Pancreas (tissue), 10 donors: ENCODE measurements around the gene ZNF655. TPM values are rescaled to one million over a fixed set of nuclear protein-coding genes. Genes with fewer than 3 reads are reported as not detected.

Experiments
- ATAC-seq, 4 donors: fragments of 200-7000 bp; cut with Tn5 transposase; one replicate each; pipeline versions ENCODE4 v1.8.0 to v1.9.1; 2020; ENCODE audit warnings: mild to moderate bottlenecking in 4 of 4, moderate library complexity in 4 of 4
- DNase-seq, 6 donors: peaks; one replicate each; pipeline ENCODE4 v3.0.0-alpha.2; 2020
- FAIRE-seq: peaks from 2 replicates; lab custom pipeline; 2012; peaks lifted over from hg19 to GRCh38; lab: Jason Lieb, UNC
- H3K27ac ChIP-seq, 4 donors: fragments of 200-600 bp; sonication (generic); 1 replicate in 3 of 4; 2 replicates in 1 of 4; pipeline versions ENCODE4 v1.5.0 to v1.8.0; 2020
- H3K27me3 ChIP-seq, 4 donors: fragments of 200-600 bp; one replicate each; pipeline ENCODE4 v1.8.0; 2021
- H3K36me3 ChIP-seq, 3 donors: fragments of 200-600 bp; sonication (generic) in 1 of 3; one replicate each; pipeline versions ENCODE4 v1.5.0 to v1.8.0; 2020 to 2021
- H3K4me1 ChIP-seq, 3 donors: fragments of 200-600 bp; one replicate each; pipeline ENCODE4 v1.8.0; 2021
- H3K4me3 ChIP-seq, 4 donors: fragments of 200-600 bp; sonication (generic) in 2 of 4; one replicate each; pipeline versions ENCODE4 v1.5.0 to v1.8.0; 2020 to 2021
- H3K9me3 ChIP-seq, 4 donors: fragments of 200-600 bp; one replicate each; pipeline ENCODE4 v1.8.0; 2021
- WGBS, 2 donors: extraction: QIAGEN DNeasy Blood & Tissue Kit; methylation state at CpG; one replicate each; pipeline ENCODE4 v1.1.7; 2013; 5-methylcytosine and 5-hydroxymethylcytosine counted together
- intact Hi-C, 3 donors: fragments of 100-400 bp; cut with DNase I; formaldehyde crosslinking; loops; one replicate each; pipeline versions ENCODE4 v1.11.1 to v1.14.2; 2022
- polyA plus RNA-seq, 2 donors: library from polyadenylated mRNA; stranded (reverse); fragments of 200-250 nt; gene quantifications; one replicate each; pipeline ENCODE4 v1.2.3, GENCODE V29; 2013
- total RNA-seq, 6 donors: library from RNA; stranded (reverse); fragmentation: NEBNext Ultra II Directional in 4 of 6; extraction: Animal tissue kit (Norgen Biotek cat#: 25700) in 4 of 6; gene quantifications; one replicate each; pipeline versions ENCODE4 v1.2.1 to v1.2.4, GENCODE V29; 2021 to 2023
- TF ChIP-seq, protein P1 (sequence below), 4 donors: fragments of 200-600 bp; sonication (generic) in 3 of 4; IDR thresholded peaks; one replicate each; pipeline versions ENCODE4 v1.5.0 to v1.8.0; 2021; ENCODE audit warnings: antibody characterized with exemption in 4 of 4
- donor health status: healthy with polysubstance abuse.
- donor health status: DM: no; HTN: no; CAD: no; lungs with moderate emphysema.
- donor health status: DM: no; HTN: no; CAD: no.
- donor health status: control.
- donor health status: control.
- donor health status: Bipolar disorder and iron deficiency.
- donor health status: DM: yes; HTN: yes; CAD: no.
- donor health status: DM: no; HTN: no; CAD: no.
- donor health status: DM: no; HTN: no; CAD: no.
- donor health status: DM: yes; HTN: yes; CAD: no.

The ZNF655 gene
- total and polyA plus RNA-seq, 8 donors, result 23.2 to 45.2 (median 32.1) TPM

DNA sequence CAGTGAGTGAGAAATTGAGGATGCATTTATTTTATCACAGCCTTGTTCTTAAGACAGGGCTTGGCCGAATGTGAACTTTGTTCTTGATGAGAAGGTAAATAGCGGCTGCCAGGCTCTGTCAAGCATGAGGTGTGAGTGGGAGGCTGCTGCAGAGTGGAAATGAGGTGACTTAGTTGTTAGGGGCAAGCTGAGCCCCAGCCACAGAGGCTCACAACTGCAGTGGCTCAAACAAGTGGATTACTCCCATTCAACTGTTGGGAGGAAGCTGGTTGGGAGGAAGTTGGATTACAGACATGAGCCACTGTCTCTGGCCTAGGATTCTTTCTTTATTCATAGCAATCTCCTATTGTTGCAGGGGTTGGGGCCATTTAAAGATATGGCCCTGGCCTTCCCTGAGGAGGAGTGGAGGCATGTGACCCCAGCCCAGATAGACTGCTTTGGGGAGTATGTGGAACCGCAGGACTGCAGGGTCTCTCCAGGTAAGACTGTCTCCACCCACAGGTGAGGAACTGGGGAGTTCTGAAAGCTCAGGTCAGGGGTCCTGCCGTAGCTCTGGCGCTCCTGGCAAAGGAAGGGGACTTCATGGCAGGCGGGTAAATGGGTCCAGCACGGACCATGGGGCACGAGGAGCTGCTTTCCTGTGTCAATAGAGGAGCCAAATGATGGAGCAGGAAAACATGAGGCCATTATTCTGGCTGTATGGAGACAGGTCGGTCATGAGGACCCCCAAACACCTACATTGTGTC lies 65.4 kb downstream of the ZNF655 start:
- Histone ChIP-seq H3K36me3 (peaks cover 0 to 90% (median 62%) of the 10 kb centered on the region in 3 donors), H3K4me3 (no peak overlapping the region), H3K27ac (no peak overlapping the region), H3K27me3 (no peaks in the 10 kb centered on the region), H3K9me3 (no peaks in the 10 kb centered on the region), H3K4me1 (no peaks in the 10 kb centered on the region)
- DNase-seq (no peak), FAIRE-seq (no peak), ATAC-seq (no peak)
- intact Hi-C loops, result no loop called here
- TF ChIP-seq, protein P1, sequence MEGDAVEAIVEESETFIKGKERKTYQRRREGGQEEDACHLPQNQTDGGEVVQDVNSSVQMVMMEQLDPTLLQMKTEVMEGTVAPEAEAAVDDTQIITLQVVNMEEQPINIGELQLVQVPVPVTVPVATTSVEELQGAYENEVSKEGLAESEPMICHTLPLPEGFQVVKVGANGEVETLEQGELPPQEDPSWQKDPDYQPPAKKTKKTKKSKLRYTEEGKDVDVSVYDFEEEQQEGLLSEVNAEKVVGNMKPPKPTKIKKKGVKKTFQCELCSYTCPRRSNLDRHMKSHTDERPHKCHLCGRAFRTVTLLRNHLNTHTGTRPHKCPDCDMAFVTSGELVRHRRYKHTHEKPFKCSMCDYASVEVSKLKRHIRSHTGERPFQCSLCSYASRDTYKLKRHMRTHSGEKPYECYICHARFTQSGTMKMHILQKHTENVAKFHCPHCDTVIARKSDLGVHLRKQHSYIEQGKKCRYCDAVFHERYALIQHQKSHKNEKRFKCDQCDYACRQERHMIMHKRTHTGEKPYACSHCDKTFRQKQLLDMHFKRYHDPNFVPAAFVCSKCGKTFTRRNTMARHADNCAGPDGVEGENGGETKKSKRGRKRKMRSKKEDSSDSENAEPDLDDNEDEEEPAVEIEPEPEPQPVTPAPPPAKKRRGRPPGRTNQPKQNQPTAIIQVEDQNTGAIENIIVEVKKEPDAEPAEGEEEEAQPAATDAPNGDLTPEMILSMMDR (IDR thresholded peaks at IDR 0.05), result no peak
- 87% methylated on average over 9 of the region's 9 CpGs for WGBS, 2 donors

DNA sequence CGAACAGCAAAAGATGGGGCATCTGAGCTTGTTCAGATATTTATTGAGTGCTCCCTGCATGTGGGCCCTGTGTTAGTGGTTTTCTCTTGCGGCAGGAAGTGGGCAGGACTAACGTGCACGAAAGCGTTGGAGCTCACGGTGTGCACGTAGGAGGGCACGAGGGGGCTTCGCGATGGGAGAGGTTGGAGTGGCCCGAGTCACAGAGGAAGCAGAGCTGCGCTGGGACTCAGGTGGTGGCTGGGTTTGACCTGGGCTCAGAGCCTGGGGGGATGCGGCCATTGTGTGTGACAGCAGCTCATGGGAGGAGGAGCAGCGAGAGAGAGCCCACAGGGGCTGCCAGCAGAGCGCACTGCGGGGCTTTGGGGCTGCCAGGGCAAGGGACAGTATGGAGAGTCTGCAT lies 66.0 kb downstream of the ZNF655 start:
- Histone ChIP-seq H3K27ac (no peak overlapping the region), H3K36me3 (peaks cover 0 to 90% (median 65%) of the 10 kb centered on the region in 3 donors), H3K4me3 (no peak overlapping the region), H3K4me1 (no peaks in the 10 kb centered on the region), H3K27me3 (no peaks in the 10 kb centered on the region), H3K9me3 (no peaks in the 10 kb centered on the region)
- intact Hi-C loops, result no loop called here
- FAIRE-seq, result no peak
- DNase-seq, result no peak
- ATAC-seq, result peak in 1 of 4 donors; percentile 11
- 93% methylated on average over 16 of the region's 16 CpGs for WGBS, 2 donors
- TF ChIP-seq, protein P1 (IDR thresholded peaks at IDR 0.05), result no peak

- ATAC-seq (no peak), DNase-seq (no peak), FAIRE-seq (no peak)
- H3K4me3 ChIP-seq, result no peak overlapping the region
- intact Hi-C loops, result no loop called here
- 79 to 82% methylated on average over 5 of the region's 5 CpGs for WGBS, 2 donors
- TF ChIP-seq, protein P1 (IDR thresholded peaks at IDR 0.05), result no peak
- peaks cover 0 to 90% (median 62%) of the 10 kb centered on the region in 3 donors for H3K36me3 ChIP-seq
- no peaks in the 10 kb centered on the region for H3K4me1 ChIP-seq
- no peaks in the 10 kb centered on the region for H3K9me3 ChIP-seq
- no peak overlapping the region for H3K27ac ChIP-seq
- no peaks in the 10 kb centered on the region for H3K27me3 ChIP-seq
These were observed 66.9 kb downstream of the ZNF655 start for GRCh38 chr7:99625321-99625720.

DNA sequence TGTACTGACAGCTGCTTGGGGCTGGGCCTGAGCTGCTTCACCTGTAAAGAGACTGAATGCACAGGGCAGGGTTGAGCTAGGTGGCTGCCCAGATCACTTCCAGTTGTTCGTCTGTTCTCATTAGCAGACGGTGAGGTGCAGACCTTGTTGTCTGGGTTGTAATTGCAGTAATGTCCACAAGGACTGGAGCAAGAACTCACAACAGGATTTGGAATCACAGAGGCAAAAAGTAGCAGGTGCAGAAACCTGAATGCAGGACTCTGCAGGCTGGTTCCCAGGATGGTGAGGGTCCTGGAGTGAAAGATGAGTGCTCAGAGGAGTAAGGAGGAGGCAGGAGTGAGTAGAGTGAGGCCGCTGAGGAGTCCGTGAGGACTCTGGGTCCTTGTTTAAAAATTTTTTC lies 67.5 kb downstream of the ZNF655 start:
- H3K4me3 ChIP-seq, result no peak overlapping the region
- TF ChIP-seq, protein P1 (IDR thresholded peaks at IDR 0.05), result no peak
- ATAC-seq, result no peak
- no peaks in the 10 kb centered on the region for H3K27me3 ChIP-seq
- DNase-seq, result no peak
- peaks cover 0 to 90% (median 55%) of the 10 kb centered on the region in 3 donors for H3K36me3 ChIP-seq
- intact Hi-C loops, result no loop called here
- H3K27ac ChIP-seq, result no peak overlapping the region
- WGBS, 2 donors, result 91 to 94% methylated on average over 4 of the region's 4 CpGs
- H3K4me1 ChIP-seq, result no peaks in the 10 kb centered on the region
- no peak for FAIRE-seq
- no peaks in the 10 kb centered on the region for H3K9me3 ChIP-seq

Other genes with a start within 250 kb of the ZNF655 start
- gene ARPC1A, start 232.7 kb upstream of the ZNF655 start, total RNA-seq, result 10 to 100 TPM; 32.8 to 80.5 (median 54.7) TPM
- 10 to 100 TPM; 65.2 to 90.9 TPM for gene ARPC1A, start 232.7 kb upstream of the ZNF655 start, polyA plus RNA-seq
- 10 to 100 TPM; 14.4 to 70.4 (median 29.6) TPM for gene ARPC1B, start 183.9 kb upstream of the ZNF655 start, total RNA-seq
- gene ARPC1B, start 183.9 kb upstream of the ZNF655 start, polyA plus RNA-seq, result 10 to 100 TPM; 50.3 to 59.6 TPM
- 10 to 100 TPM; 27.8 to 53.7 (median 38.2) TPM for gene PDAP1, start 150.0 kb upstream of the ZNF655 start, total RNA-seq
- gene PDAP1, start 150.0 kb upstream of the ZNF655 start, polyA plus RNA-seq, result 10 to 100 TPM; 46.7 to 84.6 TPM
- gene BUD31, start 149.7 kb upstream of the ZNF655 start, total RNA-seq, result 10 to 100 TPM; 26.8 to 44.7 (median 28.9) TPM
- gene BUD31, start 149.7 kb upstream of the ZNF655 start, polyA plus RNA-seq, result 10 to 100 TPM; 65.7 to 71.7 TPM
- gene PTCD1, start 119.8 kb upstream of the ZNF655 start, total RNA-seq, result 1 to 10 TPM; 1.4 to 3.6 (median 2.3) TPM
- 1 to 10 TPM; 3.9 to 4.0 TPM for gene PTCD1, start 119.8 kb upstream of the ZNF655 start, polyA plus RNA-seq
- 10 to 100 TPM; 15.2 to 26.2 (median 21.5) TPM for gene CPSF4, start 119.7 kb upstream of the ZNF655 start, total RNA-seq
- 10 to 100 TPM; 29.2 to 42.5 TPM for gene CPSF4, start 119.7 kb upstream of the ZNF655 start, polyA plus RNA-seq
- gene ATP5MF, start 92.5 kb upstream of the ZNF655 start, total RNA-seq, result 100 to 1,000 TPM in 1 of 6 donors, 10 to 100 TPM in 5; 50.8 to 102 (median 83.4) TPM
- 100 to 1,000 TPM; 412 to 428 TPM for gene ATP5MF, start 92.5 kb upstream of the ZNF655 start, polyA plus RNA-seq
- 1 to 10 TPM; 3.6 to 7.8 (median 4.3) TPM for gene ZNF789, start 85.8 kb upstream of the ZNF655 start, total RNA-seq
- gene ZNF789, start 85.8 kb upstream of the ZNF655 start, polyA plus RNA-seq, result 10 to 100 TPM; 12.9 to 21.9 TPM
- gene ZNF394, start 58.4 kb upstream of the ZNF655 start, total RNA-seq, result 10 to 100 TPM; 10.3 to 16.8 (median 13.2) TPM
- gene ZNF394, start 58.4 kb upstream of the ZNF655 start, polyA plus RNA-seq, result 10 to 100 TPM; 15.6 to 15.9 TPM
- 1 to 10 TPM; 1.4 to 4.1 (median 2.0) TPM for gene ZKSCAN5, start 54.0 kb upstream of the ZNF655 start, total RNA-seq
- gene ZKSCAN5, start 54.0 kb upstream of the ZNF655 start, polyA plus RNA-seq, result 1 to 10 TPM; 2.4 TPM
- 1 to 10 TPM; 1.7 to 4.1 (median 2.3) TPM for gene FAM200A, start 6.5 kb upstream of the ZNF655 start, total RNA-seq
- gene FAM200A, start 6.5 kb upstream of the ZNF655 start, polyA plus RNA-seq, result 1 to 10 TPM; 2.3 to 4.3 TPM
- 1 to 10 TPM in 1 of 6 donors, under 1 TPM in 5; 0.16 to 1.1 (median 0.48) TPM for gene TMEM225B, start 39.6 kb downstream of the ZNF655 start, total RNA-seq
- gene TMEM225B, start 39.6 kb downstream of the ZNF655 start, polyA plus RNA-seq, result 1 to 10 TPM; 1.2 to 1.5 TPM
- gene ZSCAN25, start 58.3 kb downstream of the ZNF655 start, total RNA-seq, result 10 to 100 TPM in 1 of 6 donors, 1 to 10 TPM in 5; 7.4 to 12.8 (median 8.2) TPM
- gene ZSCAN25, start 58.3 kb downstream of the ZNF655 start, polyA plus RNA-seq, result 1 to 10 TPM; 4.7 to 5.8 TPM
- 100 to 1,000 TPM in 1 of 6 donors, 10 to 100 TPM in 4, 1 to 10 TPM in 1; 10.0 to 129 (median 28.1) TPM for gene CYP3A5, start 121.4 kb downstream of the ZNF655 start, total RNA-seq
- 100 to 1,000 TPM; 108 to 219 TPM for gene CYP3A5, start 121.4 kb downstream of the ZNF655 start, polyA plus RNA-seq
- gene CYP3A7, start 176.6 kb downstream of the ZNF655 start, total RNA-seq, result 1 to 10 TPM in 1 of 6 donors, under 1 TPM in 4, not detected in 1; 0.19 to 1.3 (median 0.25) TPM
- gene CYP3A7, start 176.6 kb downstream of the ZNF655 start, polyA plus RNA-seq, result under 1 TPM; 0.11 to 0.23 TPM
- 10 to 100 TPM in 1 of 6 donors, 1 to 10 TPM in 2, under 1 TPM in 2, not detected in 1; 0.25 to 11.0 (median 3.0) TPM for gene CYP3A4, start 225.5 kb downstream of the ZNF655 start, total RNA-seq
- 1 to 10 TPM; 4.3 to 5.4 TPM for gene CYP3A4, start 225.5 kb downstream of the ZNF655 start, polyA plus RNA-seq